ENCODE results near the gene GYS1. TPM values are rescaled to one million over a fixed set of nuclear protein-coding genes. Genes with fewer than 3 reads are reported as not detected.
A peak's percentile ranks its signal among the peaks of the same experiment; 100 is the strongest.

GYS1 gene
- total and polyA plus RNA-seq, 10 of the 15 experiments (the other 5 are each of a cell fraction or from before 2014, with no cell fraction given): 3.7 to 62.0 (median 37.3) TPM

DNA sequence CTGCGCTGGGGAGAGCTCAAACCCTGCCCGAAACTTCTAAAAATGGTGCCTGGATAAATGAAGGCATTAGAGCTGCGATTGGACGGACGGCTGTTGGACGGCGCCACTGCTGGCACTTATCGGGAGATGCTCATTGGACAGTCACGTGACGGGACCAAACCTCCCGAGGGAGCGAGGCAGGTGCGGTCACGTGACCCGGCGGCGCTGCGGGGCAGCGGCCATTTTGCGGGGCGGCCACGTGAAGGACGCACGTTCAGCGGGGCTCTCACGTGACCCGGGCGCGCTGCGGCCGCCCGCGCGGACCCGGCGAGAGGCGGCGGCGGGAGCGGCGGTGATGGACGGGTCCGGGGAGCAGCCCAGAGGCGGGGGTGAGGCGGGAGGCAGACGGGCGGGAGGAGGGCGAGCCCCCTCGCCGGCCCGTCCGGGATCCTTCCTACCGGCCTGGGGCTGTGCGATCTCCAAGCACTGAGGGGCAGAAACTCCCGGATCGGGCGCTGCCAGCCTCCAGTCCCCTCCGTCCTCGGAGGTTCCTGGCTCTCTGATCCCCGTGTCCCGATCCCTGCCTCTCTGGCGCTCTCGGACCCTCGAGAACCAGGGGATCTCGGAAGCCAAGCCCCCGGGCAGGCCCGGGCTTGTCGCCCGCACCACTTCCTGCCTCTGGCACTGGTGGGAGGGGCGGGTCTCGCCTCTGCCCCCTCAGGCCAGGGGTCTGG is 38.4 kb downstream of the GYS1 start, which contains the start of gene BAX (continued):
- TF ChIP-seq SUPT20H (IDR thresholded peaks at IDR 0.05; ENCODE audit: borderline replicate concordance, control insufficient read depth, low read depth, low read length): no peak
- TF ChIP-seq, protein P1, sequence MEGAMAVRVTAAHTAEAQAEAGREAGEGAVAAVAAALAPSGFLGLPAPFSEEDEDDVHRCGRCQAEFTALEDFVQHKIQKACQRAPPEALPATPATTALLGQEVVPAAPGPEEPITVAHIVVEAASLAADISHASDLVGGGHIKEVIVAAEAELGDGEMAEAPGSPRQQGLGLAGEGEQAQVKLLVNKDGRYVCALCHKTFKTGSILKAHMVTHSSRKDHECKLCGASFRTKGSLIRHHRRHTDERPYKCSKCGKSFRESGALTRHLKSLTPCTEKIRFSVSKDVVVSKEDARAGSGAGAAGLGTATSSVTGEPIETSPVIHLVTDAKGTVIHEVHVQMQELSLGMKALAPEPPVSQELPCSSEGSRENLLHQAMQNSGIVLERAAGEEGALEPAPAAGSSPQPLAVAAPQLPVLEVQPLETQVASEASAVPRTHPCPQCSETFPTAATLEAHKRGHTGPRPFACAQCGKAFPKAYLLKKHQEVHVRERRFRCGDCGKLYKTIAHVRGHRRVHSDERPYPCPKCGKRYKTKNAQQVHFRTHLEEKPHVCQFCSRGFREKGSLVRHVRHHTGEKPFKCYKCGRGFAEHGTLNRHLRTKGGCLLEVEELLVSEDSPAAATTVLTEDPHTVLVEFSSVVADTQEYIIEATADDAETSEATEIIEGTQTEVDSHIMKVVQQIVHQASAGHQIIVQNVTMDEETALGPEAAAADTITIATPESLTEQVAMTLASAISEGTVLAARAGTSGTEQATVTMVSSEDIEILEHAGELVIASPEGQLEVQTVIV (IDR thresholded peaks at IDR 0.05; ENCODE audit: borderline replicate concordance, partially characterized antibody): no peak
- peak; percentile 96 to 100 for TF ChIP-seq BHLHE40 (IDR thresholded peaks at IDR 0.05; ENCODE audit: borderline replicate concordance in 1 of 2, low read depth in 2 of 2, low read length in 1 of 2)
- no peak for TF ChIP-seq YBX1 (IDR thresholded peaks at IDR 0.05)
- peak; percentile 72 for TF ChIP-seq LARP7 (IDR thresholded peaks at IDR 0.05)

DNA sequence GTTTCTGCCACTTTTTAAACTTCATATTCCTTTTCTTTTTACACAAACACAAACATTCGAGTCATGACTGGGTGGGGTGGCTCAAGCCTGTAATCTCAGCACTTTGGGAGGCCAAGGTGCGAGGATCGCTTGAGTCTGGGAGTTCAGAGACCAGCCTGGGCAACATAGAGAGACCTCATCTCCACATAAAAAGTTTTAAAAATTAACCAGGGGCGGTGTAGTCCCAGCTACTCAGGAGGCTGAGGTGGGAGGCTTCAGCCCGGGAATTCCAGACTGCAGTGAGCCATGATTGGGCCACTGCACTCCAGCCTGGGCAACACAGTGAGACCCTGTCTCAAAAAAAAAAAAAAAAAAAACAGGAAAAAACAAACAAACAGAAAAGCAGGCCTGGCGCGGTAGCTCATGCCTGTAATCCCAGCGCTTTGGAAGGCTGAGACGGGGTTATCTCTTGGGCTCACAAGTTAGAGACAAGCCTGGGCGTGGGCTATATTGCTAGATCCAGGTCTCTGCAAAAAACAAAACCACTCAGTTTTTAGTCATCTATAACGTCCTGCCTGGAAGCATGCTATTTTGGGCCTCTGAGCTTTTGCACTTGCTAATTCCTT is 39.0 kb downstream of the GYS1 start:
- ChIA-PET POLR2A (interaction anchor here (0.5 to 3.1 kb wide), 13 partner anchors 8 to 1159 kb away, joined by 3 to 15 read pairs (median 5); partner anchors contain the start of genes DHDH, GYS1, NUCB1 and RUVBL2), SMC1A (ENCODE audit: uncharacterized antibody, unreplicated experiment) (interaction anchor here (0.6 to 3.1 kb wide), 12 partner anchors 8 to 166 kb away, joined by 3 to 14 read pairs (median 4); partner anchors contain the start of gene NUCB1), CTCF (interaction anchor here (1.1 to 2.1 kb wide), 6 partner anchors 12 to 166 kb away, joined by 4 to 10 read pairs (median 4); no protein-coding TSS in a partner anchor), RAD21 (ENCODE audit: unreplicated experiment) (interaction anchor here (0.8 to 2.4 kb wide), 9 partner anchors 10 to 254 kb away, joined by 3 to 8 read pairs (median 3); partner anchors contain the start of gene NUCB1)
- Histone ChIP-seq H3K9ac (ENCODE audit: control insufficient read depth, insufficient read depth, low read length) (peak overlapping the region; percentile 100), H3K9me3 (replicated peaks; ENCODE audit: control insufficient read depth, insufficient read depth, low read length) (no peaks in the 10 kb centered on the region), H3K27ac (ENCODE audit: control insufficient read depth, insufficient read depth) (peak overlapping the region; percentile 99), H2AFZ (ENCODE audit: control insufficient read depth, low read depth, low read length) (peak overlapping the region; percentile 75), H3K79me2 (ENCODE audit: control insufficient read depth, insufficient read depth, low read length) (peaks cover 23% of the 10 kb centered on the region), H4K20me1 (ENCODE audit: control insufficient read depth, insufficient read depth) (no peaks in the 10 kb centered on the region), H3K27me3 (replicated peaks in 1 of 2; ENCODE audit: control insufficient read depth in 2 of 2, insufficient read depth in 2 of 2, low read length in 1 of 2) (no peaks in the 10 kb centered on the region), H3K4me3 (peak overlapping the region; percentile 53; the same call in 1 of the 2 replicates), H3K36me3 (ENCODE audit: control insufficient read depth in 2 of 2, insufficient read depth in 2 of 2, low read length in 1 of 2) (no peaks in the 10 kb centered on the region; a peak in 1 of 4 replicates), H3K4me2 (ENCODE audit: control insufficient read depth, insufficient read depth) (peak overlapping the region; percentile 60), H3K4me1 (ENCODE audit: control insufficient read depth, insufficient read depth, low read length) (peaks cover 5% of the 10 kb centered on the region; the same call in 1 of the 2 replicates)
- FAIRE-seq (no peak), DNase-seq (ENCODE audit: low read depth, low spot score) (no peak), ATAC-seq (no peak)
- 48% methylated on average over 11 of the region's 11 CpGs for whole genome bisulfite sequencing (ENCODE audit: insufficient coverage, insufficient replicate concordance, low lambda C conversion rate, missing lambda C conversion rate)
- no TSS peak for BruUV-seq (replicated peaks)
- intact Hi-C loops (cut with micrococcal nuclease; ENCODE audit: unreplicated experiment): no loop called here
- in situ Hi-C loops (cut with MboI): no loop called here
- TF ChIP-seq, protein P2, sequence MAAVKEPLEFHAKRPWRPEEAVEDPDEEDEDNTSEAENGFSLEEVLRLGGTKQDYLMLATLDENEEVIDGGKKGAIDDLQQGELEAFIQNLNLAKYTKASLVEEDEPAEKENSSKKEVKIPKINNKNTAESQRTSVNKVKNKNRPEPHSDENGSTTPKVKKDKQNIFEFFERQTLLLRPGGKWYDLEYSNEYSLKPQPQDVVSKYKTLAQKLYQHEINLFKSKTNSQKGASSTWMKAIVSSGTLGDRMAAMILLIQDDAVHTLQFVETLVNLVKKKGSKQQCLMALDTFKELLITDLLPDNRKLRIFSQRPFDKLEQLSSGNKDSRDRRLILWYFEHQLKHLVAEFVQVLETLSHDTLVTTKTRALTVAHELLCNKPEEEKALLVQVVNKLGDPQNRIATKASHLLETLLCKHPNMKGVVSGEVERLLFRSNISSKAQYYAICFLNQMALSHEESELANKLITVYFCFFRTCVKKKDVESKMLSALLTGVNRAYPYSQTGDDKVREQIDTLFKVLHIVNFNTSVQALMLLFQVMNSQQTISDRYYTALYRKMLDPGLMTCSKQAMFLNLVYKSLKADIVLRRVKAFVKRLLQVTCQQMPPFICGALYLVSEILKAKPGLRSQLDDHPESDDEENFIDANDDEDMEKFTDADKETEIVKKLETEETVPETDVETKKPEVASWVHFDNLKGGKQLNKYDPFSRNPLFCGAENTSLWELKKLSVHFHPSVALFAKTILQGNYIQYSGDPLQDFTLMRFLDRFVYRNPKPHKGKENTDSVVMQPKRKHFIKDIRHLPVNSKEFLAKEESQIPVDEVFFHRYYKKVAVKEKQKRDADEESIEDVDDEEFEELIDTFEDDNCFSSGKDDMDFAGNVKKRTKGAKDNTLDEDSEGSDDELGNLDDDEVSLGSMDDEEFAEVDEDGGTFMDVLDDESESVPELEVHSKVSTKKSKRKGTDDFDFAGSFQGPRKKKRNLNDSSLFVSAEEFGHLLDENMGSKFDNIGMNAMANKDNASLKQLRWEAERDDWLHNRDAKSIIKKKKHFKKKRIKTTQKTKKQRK (IDR thresholded peaks at IDR 0.05; ENCODE audit: low read depth, low read length): no peak
- TF ChIP-seq JUNB (IDR thresholded peaks at IDR 0.05) (no peak), ZNF207 (IDR thresholded peaks at IDR 0.05; ENCODE audit: borderline replicate concordance) (no peak), KLF5 (IDR thresholded peaks at IDR 0.05; ENCODE audit: partially characterized antibody) (no peak), RFX5 (IDR thresholded peaks at IDR 0.05; ENCODE audit: low read depth, low read length) (no peak), CHD2 (IDR thresholded peaks at IDR 0.05; ENCODE audit: borderline replicate concordance, low read depth, low read length) (no peak), NBN (IDR thresholded peaks at IDR 0.05) (peak; percentile 30; the same call in 1 of the 2 replicates), NR2F1 (conservative IDR thresholded peaks at IDR 0.05) (no peak)
- TF ChIP-seq, protein P3, sequence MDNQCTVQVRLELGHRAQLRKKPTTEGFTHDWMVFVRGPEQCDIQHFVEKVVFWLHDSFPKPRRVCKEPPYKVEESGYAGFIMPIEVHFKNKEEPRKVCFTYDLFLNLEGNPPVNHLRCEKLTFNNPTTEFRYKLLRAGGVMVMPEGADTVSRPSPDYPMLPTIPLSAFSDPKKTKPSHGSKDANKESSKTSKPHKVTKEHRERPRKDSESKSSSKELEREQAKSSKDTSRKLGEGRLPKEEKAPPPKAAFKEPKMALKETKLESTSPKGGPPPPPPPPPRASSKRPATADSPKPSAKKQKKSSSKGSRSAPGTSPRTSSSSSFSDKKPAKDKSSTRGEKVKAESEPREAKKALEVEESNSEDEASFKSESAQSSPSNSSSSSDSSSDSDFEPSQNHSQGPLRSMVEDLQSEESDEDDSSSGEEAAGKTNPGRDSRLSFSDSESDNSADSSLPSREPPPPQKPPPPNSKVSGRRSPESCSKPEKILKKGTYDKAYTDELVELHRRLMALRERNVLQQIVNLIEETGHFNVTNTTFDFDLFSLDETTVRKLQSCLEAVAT (IDR thresholded peaks at IDR 0.05): peak; percentile 70

Data from GM12878 (cell line).